ENCODE data around the gene MPZL2.

Gene MPZL2

GRCh38 chr11:118290923-118291322 lies 26.8 kb upstream of the MPZL2 start:
- peaks cover 3% of the 10 kb centered on the region; the same call in 1 of the 2 replicates for H3K4me1 ChIP-seq (ENCODE audit: insufficient read depth, low read length)
- no peaks in the 10 kb centered on the region for H3K27me3 ChIP-seq (ENCODE audit: insufficient read depth, low read length, poor library complexity)
- H2AFZ ChIP-seq (ENCODE audit: low read depth, low read length): no peak overlapping the region
- no peaks in the 10 kb centered on the region for H3K36me3 ChIP-seq (ENCODE audit: insufficient read depth, low read length)
- H3K27ac ChIP-seq (ENCODE audit: low read length): no peak overlapping the region
- no peak for ATAC-seq (ENCODE audit: insufficient read depth, low read depth)
- H3K4me3 ChIP-seq (ENCODE audit: low read depth in 1 of 2, low read length in 2 of 2): no peak overlapping the region
- H3K79me2 ChIP-seq (ENCODE audit: insufficient read depth, low read length): no peaks in the 10 kb centered on the region
- no peak for DNase-seq
- H3K4me2 ChIP-seq (ENCODE audit: insufficient read depth, low read length): no peak overlapping the region
- no peaks in the 10 kb centered on the region for H4K20me1 ChIP-seq (ENCODE audit: insufficient read depth, low read length)
- H3K9ac ChIP-seq (ENCODE audit: low read depth, low read length): no peak overlapping the region
- TF ChIP-seq CTCF (IDR thresholded peaks at IDR 0.05; ENCODE audit: borderline replicate concordance, extremely low read depth, low read length, poor library complexity, severe bottlenecking) (peak; percentile 55), EZH2 (IDR thresholded peaks at IDR 0.05; ENCODE audit: borderline replicate concordance, low read depth, low read length, severe bottlenecking) (no peak)
- no peaks in the 10 kb centered on the region for H3K9me3 ChIP-seq (ENCODE audit: insufficient read depth, low read length, severe bottlenecking)

GRCh38 chr11:118289401-118289800 lies 25.3 kb upstream of the MPZL2 start:
- Histone ChIP-seq H4K20me1 (ENCODE audit: insufficient read depth, low read length) (no peaks in the 10 kb centered on the region), H3K9ac (ENCODE audit: low read depth, low read length) (no peak overlapping the region), H3K36me3 (ENCODE audit: insufficient read depth, low read length) (no peaks in the 10 kb centered on the region), H3K27ac (ENCODE audit: low read length) (no peak overlapping the region), H3K9me3 (ENCODE audit: insufficient read depth, low read length, severe bottlenecking) (no peaks in the 10 kb centered on the region), H3K79me2 (ENCODE audit: insufficient read depth, low read length) (no peaks in the 10 kb centered on the region), H3K4me3 (ENCODE audit: low read depth in 1 of 2, low read length in 2 of 2) (no peak overlapping the region), H3K27me3 (ENCODE audit: insufficient read depth, low read length, poor library complexity) (no peaks in the 10 kb centered on the region), H3K4me2 (ENCODE audit: insufficient read depth, low read length) (no peak overlapping the region), H2AFZ (ENCODE audit: low read depth, low read length) (no peak overlapping the region), H3K4me1 (ENCODE audit: insufficient read depth, low read length) (peaks cover 2% of the 10 kb centered on the region; the same call in 1 of the 2 replicates)
- ATAC-seq (ENCODE audit: insufficient read depth, low read depth): no peak
- no peak for TF ChIP-seq CTCF (IDR thresholded peaks at IDR 0.05; ENCODE audit: borderline replicate concordance, extremely low read depth, low read length, poor library complexity, severe bottlenecking)
- TF ChIP-seq EZH2 (IDR thresholded peaks at IDR 0.05; ENCODE audit: borderline replicate concordance, low read depth, low read length, severe bottlenecking): no peak
- DNase-seq: no peak

GRCh38 chr11:118287006-118287405 lies 22.9 kb upstream of the MPZL2 start:
- Histone ChIP-seq H3K9me3 (ENCODE audit: insufficient read depth, low read length, severe bottlenecking) (no peaks in the 10 kb centered on the region), H3K27me3 (ENCODE audit: insufficient read depth, low read length, poor library complexity) (no peaks in the 10 kb centered on the region), H4K20me1 (ENCODE audit: insufficient read depth, low read length) (no peaks in the 10 kb centered on the region), H3K36me3 (ENCODE audit: insufficient read depth, low read length) (no peaks in the 10 kb centered on the region), H2AFZ (ENCODE audit: low read depth, low read length) (no peak overlapping the region), H3K4me2 (ENCODE audit: insufficient read depth, low read length) (no peak overlapping the region), H3K79me2 (ENCODE audit: insufficient read depth, low read length) (no peaks in the 10 kb centered on the region), H3K27ac (ENCODE audit: low read length) (no peak overlapping the region), H3K9ac (ENCODE audit: low read depth, low read length) (no peak overlapping the region), H3K4me1 (ENCODE audit: insufficient read depth, low read length) (peaks cover 9% of the 10 kb centered on the region; the same call in 1 of the 2 replicates), H3K4me3 (ENCODE audit: low read depth in 1 of 2, low read length in 2 of 2) (no peak overlapping the region)
- no peak for ATAC-seq (ENCODE audit: insufficient read depth, low read depth)
- TF ChIP-seq CTCF (IDR thresholded peaks at IDR 0.05; ENCODE audit: borderline replicate concordance, extremely low read depth, low read length, poor library complexity, severe bottlenecking) (no peak), EZH2 (IDR thresholded peaks at IDR 0.05; ENCODE audit: borderline replicate concordance, low read depth, low read length, severe bottlenecking) (no peak)
- no peak for DNase-seq

- H3K27ac ChIP-seq (ENCODE audit: low read length): no peak overlapping the region
- H3K27me3 ChIP-seq (ENCODE audit: insufficient read depth, low read length, poor library complexity): no peaks in the 10 kb centered on the region
- DNase-seq: no peak
- peaks cover 9% of the 10 kb centered on the region; the same call in 1 of the 2 replicates for H3K4me1 ChIP-seq (ENCODE audit: insufficient read depth, low read length)
- no peaks in the 10 kb centered on the region for H3K79me2 ChIP-seq (ENCODE audit: insufficient read depth, low read length)
- H2AFZ ChIP-seq (ENCODE audit: low read depth, low read length): no peak overlapping the region
- no peaks in the 10 kb centered on the region for H3K9me3 ChIP-seq (ENCODE audit: insufficient read depth, low read length, severe bottlenecking)
- H3K36me3 ChIP-seq (ENCODE audit: insufficient read depth, low read length): no peaks in the 10 kb centered on the region
- no peak overlapping the region for H3K9ac ChIP-seq (ENCODE audit: low read depth, low read length)
- H4K20me1 ChIP-seq (ENCODE audit: insufficient read depth, low read length): no peaks in the 10 kb centered on the region
- ATAC-seq (ENCODE audit: insufficient read depth, low read depth): no peak
- H3K4me3 ChIP-seq (ENCODE audit: low read depth in 1 of 2, low read length in 2 of 2): no peak overlapping the region
- TF ChIP-seq CTCF (IDR thresholded peaks at IDR 0.05; ENCODE audit: borderline replicate concordance, extremely low read depth, low read length, poor library complexity, severe bottlenecking): no peak
- TF ChIP-seq EZH2 (IDR thresholded peaks at IDR 0.05; ENCODE audit: borderline replicate concordance, low read depth, low read length, severe bottlenecking): no peak
- H3K4me2 ChIP-seq (ENCODE audit: insufficient read depth, low read length): no peak overlapping the region
Measured at GRCh38 chr11:118286545-118286944, 22.4 kb upstream of the MPZL2 start.

All from DND-41 (cell line).